ENCODE results near the gene PSORS1C1. TPM values are rescaled to one million over a fixed set of nuclear protein-coding genes. Genes with fewer than 3 reads are reported as not detected.
"Not testable (repeated sequence)": the region's sequence is repeated elsewhere in the genome, so short reads cannot be mapped to it uniquely, and the experiment has no call there.

Gene PSORS1C1, protein sequence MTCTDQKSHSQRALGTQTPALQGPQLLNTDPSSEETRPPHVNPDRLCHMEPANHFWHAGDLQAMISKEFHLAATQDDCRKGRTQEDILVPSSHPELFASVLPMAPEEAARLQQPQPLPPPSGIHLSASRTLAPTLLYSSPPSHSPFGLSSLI
- 8.2 TPM for total RNA-seq
- long read RNA-seq, partial matches to known transcripts = 0 of 3 reads
- long read RNA-seq, other reads (novel, unspliced or antisense) = 1 of 3 reads

DNA sequence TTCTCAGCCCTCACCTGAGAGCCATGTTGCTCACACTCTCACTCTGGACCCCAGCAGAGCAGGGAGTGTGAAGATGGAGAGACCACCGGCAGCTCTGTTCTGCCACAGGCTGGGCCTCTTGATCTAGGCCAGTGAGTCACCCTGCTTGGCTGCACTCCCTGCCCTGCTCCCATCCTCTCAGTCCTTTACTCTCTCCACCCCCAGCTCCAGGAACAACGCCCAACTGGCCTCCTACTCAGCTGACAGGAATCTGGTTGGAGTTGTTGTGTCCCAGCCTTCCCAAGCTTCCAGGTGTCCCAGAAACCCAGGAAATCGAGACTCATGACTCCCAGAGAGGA lies at the start of gene PSORS1C1:
Gene PSORS1C1, plus strand, starts transcription at position 260 of the 338 bp plus-strand sequence. CDS start 14,833 bp downstream, outside the sequence.
- peak within 1 kb of the TSS; percentile 34 for H3K4me3 ChIP-seq
- peak within 1 kb of the TSS; percentile 74 for H3K27ac ChIP-seq
- H3K27me3 ChIP-seq = no peaks in the 10 kb centered on the region
- intact Hi-C loops (cut with DNase I) = no loop called here
- peak; percentile 88 for DNase-seq
- H3K36me3 ChIP-seq = no peaks in the 10 kb centered on the region
- H3K9me3 ChIP-seq = no peaks in the 10 kb centered on the region
- peaks cover 19% of the 10 kb centered on the region for H3K4me1 ChIP-seq
- TF ChIP-seq, protein P1, sequence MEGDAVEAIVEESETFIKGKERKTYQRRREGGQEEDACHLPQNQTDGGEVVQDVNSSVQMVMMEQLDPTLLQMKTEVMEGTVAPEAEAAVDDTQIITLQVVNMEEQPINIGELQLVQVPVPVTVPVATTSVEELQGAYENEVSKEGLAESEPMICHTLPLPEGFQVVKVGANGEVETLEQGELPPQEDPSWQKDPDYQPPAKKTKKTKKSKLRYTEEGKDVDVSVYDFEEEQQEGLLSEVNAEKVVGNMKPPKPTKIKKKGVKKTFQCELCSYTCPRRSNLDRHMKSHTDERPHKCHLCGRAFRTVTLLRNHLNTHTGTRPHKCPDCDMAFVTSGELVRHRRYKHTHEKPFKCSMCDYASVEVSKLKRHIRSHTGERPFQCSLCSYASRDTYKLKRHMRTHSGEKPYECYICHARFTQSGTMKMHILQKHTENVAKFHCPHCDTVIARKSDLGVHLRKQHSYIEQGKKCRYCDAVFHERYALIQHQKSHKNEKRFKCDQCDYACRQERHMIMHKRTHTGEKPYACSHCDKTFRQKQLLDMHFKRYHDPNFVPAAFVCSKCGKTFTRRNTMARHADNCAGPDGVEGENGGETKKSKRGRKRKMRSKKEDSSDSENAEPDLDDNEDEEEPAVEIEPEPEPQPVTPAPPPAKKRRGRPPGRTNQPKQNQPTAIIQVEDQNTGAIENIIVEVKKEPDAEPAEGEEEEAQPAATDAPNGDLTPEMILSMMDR (IDR thresholded peaks at IDR 0.05) = no peak
- peak; percentile 93 for ATAC-seq

DNA sequence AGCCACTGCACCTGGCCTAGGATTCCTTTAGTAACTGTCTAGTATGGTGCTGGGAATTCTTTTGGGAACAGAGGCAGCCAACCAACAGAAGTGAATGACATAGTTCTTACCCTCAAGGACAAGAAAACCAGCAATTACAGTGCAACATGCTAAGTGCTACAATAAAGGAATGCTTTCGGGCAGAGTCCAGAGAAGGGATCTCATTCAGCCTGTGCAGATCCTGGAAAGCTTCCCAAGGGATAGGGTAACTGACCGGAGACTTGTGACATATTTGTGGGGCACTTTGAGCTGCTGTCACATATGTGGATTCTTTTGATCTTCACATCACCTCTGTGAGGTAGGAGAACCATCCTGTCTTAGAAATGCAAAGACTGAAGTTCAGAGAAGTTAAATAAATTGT lies 49.0 kb upstream of the PSORS1C1 start:
- no peaks in the 10 kb centered on the region for H3K4me1 ChIP-seq
- H3K36me3 ChIP-seq = no peaks in the 10 kb centered on the region
- no peak overlapping the region for H3K4me3 ChIP-seq
- intact Hi-C loops (cut with DNase I) = no loop called here
- ATAC-seq (peak; percentile 41), DNase-seq (no peak)
- no peaks in the 10 kb centered on the region for H3K9me3 ChIP-seq
- no peak overlapping the region for H3K27ac ChIP-seq
- TF ChIP-seq, protein P1 (IDR thresholded peaks at IDR 0.05) = no peak
- no peaks in the 10 kb centered on the region for H3K27me3 ChIP-seq

DNA sequence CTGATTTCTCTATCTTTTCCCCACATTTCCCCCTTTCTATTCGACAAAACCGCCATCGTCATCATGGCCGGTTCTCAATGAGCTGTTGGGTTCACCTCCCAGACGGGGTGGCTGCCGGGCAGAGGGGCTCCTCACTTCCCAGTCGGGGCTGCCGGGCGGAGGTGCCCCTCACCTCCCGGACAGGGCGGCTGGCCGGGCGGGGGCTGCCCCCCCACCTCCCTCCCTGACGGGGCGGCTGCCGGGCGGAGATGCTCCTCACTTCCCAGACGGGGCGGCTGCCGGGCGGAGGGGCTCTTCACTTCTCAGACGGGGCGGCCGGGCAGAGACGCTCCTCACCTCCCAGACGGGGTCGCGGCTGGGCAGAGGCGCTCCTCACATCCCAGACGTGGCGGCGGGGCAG lies 47.6 kb upstream of the PSORS1C1 start:
- intact Hi-C loops (cut with DNase I); H3K27me3 ChIP-seq; ATAC-seq; H3K4me1 ChIP-seq; H3K4me3 ChIP-seq; DNase-seq; H3K9me3 ChIP-seq; H3K36me3 ChIP-seq; H3K27ac ChIP-seq: not testable (repeated sequence)

DNA sequence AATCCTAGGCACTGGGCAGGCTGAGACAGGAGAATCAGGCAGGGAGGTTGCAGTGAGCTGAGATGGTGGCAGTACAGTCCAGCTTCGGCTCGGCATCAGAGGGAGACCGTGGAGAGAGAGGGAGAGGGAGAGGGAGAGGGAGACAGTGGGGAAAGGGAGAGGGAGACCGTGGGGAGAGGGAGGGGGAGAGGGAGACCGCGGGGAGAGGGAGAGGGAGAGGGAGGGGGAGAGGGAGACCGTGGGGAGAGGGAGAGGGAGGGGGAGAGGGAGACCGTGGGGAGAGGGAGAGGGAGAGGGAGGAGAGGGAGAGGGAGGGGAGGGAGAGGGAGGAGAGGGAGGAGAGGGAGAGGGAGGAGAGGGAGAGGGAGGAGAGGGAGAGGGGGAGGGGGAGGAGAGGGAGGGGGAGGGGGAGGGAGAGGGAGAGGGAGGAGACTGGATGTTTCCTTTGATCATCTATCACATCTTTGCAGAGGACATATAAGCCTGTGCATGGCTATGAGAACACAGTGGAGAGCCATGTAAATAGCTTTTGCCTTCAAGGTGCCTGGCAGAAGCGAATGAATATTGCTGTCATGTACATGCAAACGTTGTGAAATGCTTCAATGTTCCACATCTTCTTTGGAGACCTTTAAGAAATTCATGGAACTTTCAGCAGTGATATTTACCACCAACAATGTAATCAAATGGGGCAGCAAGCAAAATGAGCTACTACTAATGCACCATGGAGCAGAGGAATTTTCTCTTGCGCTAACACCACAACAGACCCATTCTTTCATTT lies 46.5 kb upstream of the PSORS1C1 start:
- H3K4me3 ChIP-seq; intact Hi-C loops (cut with DNase I): not testable (repeated sequence)

DNA sequence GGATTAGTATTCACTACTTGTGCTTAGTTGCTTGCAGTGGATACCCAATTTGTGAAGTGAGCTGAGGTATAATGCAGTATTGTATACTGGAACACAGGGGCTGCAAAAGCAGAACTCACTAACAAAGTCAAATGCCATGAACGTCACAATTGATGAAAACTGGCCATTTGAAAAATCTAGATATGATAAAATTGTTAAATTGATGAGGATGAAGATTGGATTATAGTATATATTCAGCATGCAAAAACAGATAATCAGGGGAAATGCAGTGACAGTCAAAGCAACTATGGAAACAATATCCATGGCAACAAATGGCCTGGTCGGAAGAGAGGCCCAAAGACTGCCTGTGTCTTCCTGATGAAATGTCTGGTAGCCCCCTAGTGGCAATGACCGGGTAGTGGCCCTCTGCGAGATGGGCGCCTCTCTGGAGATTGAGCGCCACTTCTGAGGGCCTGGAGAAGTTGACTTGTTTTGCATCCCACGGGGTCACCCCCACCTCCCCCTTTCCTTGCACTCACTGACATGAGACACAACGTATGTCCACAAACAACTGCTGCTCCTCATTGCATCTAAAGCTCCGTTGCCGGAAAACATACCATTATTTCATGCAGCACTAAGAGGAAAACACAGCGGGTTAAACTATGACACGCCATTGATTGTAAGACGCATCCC lies 45.8 kb upstream of the PSORS1C1 start:
- Histone ChIP-seq H3K36me3 (no peaks in the 10 kb centered on the region), H3K4me1 (peaks cover 8% of the 10 kb centered on the region), H3K27ac (no peak overlapping the region), H3K4me3 (no peak overlapping the region), H3K9me3 (no peaks in the 10 kb centered on the region), H3K27me3 (no peaks in the 10 kb centered on the region)
- ATAC-seq = peak; percentile 97
- intact Hi-C loops (cut with DNase I) = no loop called here
- peak; percentile 85 for DNase-seq
- TF ChIP-seq, protein P1 (IDR thresholded peaks at IDR 0.05) = peak; percentile 97

More for the DNA sequence above, 46.5 kb upstream of the PSORS1C1 start:
- H3K27ac ChIP-seq, DNase-seq, H3K36me3 ChIP-seq, H3K9me3 ChIP-seq, ATAC-seq, H3K27me3 ChIP-seq, H3K4me1 ChIP-seq: not testable (repeated sequence)

DNA sequence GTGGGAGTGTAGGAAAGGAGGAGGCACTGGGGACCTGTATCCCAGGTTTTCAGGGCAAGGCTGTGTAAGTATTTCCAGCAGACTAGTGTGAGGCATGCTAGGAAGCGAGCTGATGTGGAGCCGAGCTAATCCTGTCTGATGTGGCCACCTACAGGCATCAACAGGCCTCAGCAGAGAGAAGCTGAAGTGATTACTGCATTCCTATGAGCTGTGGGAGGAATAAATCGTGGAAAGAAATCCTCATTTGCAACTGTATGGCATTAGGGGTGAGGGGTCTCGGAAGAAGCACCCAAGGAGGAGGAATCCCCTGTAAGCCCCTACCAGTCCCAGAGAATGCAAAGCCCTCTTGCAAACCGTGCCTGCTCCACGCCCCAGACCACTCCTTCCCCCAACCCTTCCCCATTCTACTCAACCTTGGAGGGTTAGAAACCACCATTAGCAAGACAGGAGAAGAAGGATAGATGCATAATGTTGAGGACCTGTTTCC lies 43.8 kb upstream of the PSORS1C1 start:
- DNase-seq (no peak), ATAC-seq (peak; percentile 90)
- TF ChIP-seq, protein P1 (IDR thresholded peaks at IDR 0.05) = peak; percentile 45
- H3K27ac ChIP-seq = no peak overlapping the region
- no peak overlapping the region for H3K4me3 ChIP-seq
- peaks cover 8% of the 10 kb centered on the region for H3K4me1 ChIP-seq
- intact Hi-C loops (cut with DNase I) = loop anchor here (10.0 kb wide), 1 partner anchor 156 kb away; the partner anchor contains the start of gene VARS2
- H3K36me3 ChIP-seq = no peaks in the 10 kb centered on the region
- H3K27me3 ChIP-seq = no peaks in the 10 kb centered on the region
- no peaks in the 10 kb centered on the region for H3K9me3 ChIP-seq

Data from upper lobe of right lung (tissue), 1 donor.